VCaP (cell line): ENCODE data around the gene COL9A3.

Experiments used
- H3K27ac ChIP-seq: fragments of 450-650 bp; 2 replicates; pipeline ENCODE4 v1.5.1; 2017
- TF ChIP-seq, protein P1 (sequence below): fragments of 450-650 bp; conservative IDR thresholded peaks from 2 replicates; pipeline ENCODE4 v1.5.1; 2017; ENCODE audit warnings: mild to moderate bottlenecking, moderate library complexity

The COL9A3 gene

DNA sequence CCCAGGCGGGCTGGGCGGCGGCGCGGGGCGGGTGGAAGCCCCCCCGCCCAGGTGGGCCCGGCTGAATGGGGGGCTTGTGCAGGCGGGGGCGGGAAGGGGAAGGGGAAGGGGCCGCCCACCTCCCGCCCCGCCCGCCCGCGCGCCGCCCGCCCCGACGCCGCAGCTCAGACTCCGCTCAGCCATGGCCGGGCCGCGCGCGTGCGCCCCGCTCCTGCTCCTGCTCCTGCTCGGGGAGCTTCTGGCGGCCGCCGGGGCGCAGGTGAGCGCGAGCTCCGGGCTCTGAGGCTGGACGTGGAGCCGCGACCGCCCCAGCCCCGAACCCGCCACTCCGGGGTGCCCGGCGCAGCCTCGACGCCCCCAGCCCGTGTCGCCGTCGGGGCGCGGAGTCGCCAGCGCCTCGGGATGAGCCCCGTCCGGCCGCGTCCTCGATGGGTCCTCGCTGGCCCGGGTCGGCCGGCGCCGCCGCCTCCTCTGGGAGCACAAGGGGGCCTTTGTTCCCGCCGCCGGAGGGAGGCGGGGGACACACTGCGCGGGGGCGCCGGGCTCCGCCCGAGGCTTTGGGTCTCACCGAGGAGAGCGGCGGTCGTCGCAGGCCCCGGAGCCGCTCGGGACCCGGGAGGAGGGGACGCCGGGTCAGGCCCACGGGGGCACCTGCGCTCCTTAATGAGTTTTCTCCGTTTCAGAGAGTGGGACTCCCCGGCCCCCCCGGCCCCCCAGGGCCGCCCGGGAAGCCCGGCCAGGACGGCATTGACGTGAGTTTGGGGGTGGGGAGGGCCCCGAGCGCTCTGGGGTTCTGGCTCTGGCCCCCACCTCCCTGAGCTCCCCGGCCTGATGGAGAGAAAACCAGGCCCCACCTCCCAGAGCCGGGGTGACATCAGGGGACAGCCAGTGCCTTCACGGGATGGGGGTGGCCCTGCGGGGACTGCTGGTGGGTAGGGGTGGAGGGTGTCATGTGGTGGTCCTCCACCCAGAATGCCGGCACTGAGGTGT lies at the start of gene COL9A3:
TSS of gene COL9A3 (plus strand) at position 167 of the 990 bp plus-strand sequence. CDS start at position 182, 15 bp downstream.
- H3K27ac ChIP-seq: peak within 1 kb of the TSS; percentile 47; the same call in 1 of the 2 replicates

DNA sequence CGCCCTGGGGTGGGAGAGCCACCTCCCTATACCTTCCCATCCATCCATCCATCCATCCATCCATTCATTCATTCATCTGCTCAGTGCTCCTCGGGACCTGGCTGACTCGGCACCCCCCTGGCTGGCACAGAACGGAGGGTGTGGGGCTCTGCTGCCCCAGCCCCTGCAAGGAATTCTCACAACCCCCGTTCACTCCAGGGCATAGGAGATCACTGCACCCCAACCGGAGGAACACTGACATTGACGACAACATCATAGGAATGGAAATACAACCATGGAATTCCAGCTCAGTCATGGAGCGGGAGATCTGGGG lies 48.7 kb upstream of the COL9A3 start:
- H3K27ac ChIP-seq: no peak overlapping the region
- TF ChIP-seq, protein P1, sequence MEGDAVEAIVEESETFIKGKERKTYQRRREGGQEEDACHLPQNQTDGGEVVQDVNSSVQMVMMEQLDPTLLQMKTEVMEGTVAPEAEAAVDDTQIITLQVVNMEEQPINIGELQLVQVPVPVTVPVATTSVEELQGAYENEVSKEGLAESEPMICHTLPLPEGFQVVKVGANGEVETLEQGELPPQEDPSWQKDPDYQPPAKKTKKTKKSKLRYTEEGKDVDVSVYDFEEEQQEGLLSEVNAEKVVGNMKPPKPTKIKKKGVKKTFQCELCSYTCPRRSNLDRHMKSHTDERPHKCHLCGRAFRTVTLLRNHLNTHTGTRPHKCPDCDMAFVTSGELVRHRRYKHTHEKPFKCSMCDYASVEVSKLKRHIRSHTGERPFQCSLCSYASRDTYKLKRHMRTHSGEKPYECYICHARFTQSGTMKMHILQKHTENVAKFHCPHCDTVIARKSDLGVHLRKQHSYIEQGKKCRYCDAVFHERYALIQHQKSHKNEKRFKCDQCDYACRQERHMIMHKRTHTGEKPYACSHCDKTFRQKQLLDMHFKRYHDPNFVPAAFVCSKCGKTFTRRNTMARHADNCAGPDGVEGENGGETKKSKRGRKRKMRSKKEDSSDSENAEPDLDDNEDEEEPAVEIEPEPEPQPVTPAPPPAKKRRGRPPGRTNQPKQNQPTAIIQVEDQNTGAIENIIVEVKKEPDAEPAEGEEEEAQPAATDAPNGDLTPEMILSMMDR: no peak

More for the DNA sequence above, at the start of gene COL9A3:
- TF ChIP-seq, protein P1: no peak

DNA sequence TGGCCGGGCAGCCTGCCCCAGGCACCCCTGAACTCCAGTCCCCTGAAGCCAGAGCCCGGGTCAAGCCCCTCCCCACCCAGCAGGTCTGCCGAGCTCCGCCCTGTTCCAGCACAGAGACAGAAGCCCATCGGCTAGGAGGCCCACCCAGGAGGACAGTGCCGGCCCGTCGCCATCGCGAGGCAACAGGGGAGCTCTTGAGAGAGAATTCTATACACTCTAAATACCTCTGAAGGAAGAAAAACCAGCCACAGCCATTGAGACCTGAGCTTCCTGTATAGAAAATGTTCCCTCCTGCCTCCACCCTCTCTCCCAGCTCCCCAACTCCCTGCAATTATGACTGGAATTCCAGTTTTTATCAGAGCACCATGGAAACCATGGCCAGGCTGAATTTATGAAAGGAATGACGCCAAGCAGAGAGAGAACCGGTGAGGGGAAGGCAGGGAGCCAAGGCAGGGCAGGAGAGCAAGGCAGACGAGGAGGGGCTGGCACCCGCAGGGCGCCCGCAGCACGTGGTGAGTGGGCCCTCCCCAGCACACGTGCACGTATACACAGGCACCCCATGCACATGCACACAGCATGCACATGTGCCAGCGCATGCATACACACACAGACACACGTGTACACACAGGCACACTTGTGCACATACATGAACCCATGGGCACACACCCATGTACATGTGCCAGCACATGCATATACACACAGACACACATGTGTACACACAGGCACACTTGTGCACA lies 48.1 kb upstream of the COL9A3 start:
- TF ChIP-seq, protein P1: no peak
- H3K27ac ChIP-seq: no peak overlapping the region

DNA sequence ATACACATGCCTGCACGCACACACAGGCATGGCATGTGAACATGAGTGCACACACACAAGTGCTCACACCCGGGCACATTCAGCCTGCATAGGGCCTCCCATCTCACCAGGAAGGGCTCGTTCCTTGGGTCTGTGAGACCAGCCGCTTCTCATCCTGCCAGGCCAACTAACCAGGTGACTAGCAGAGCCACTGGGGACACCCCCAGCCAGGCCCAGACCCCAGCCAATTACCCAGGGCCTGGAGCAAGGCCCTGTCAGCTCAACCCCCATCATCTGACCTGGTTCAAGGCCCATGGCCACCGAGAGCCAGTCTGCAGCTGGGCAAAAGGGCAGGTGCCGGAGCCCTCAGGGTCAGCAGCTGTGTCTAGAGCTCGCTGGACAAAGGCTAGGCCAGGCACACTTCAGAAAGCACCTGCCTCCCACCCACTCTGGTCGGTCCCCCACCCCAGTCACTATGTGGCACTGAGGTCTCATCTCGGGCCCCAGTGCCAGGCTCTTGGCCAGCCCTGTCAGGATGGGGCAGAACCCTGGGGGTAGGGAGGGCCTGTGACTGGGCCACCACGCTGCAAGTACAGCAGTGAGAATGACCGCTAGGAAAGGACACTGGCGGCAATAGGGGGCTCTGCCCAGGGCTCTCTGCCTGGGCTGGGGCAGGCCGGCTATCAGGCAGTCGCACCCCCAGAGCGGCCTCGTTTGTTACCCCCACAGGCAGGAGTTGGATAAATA lies 47.3 kb upstream of the COL9A3 start:
- H3K27ac ChIP-seq: no peak overlapping the region
- TF ChIP-seq, protein P1: no peak

DNA sequence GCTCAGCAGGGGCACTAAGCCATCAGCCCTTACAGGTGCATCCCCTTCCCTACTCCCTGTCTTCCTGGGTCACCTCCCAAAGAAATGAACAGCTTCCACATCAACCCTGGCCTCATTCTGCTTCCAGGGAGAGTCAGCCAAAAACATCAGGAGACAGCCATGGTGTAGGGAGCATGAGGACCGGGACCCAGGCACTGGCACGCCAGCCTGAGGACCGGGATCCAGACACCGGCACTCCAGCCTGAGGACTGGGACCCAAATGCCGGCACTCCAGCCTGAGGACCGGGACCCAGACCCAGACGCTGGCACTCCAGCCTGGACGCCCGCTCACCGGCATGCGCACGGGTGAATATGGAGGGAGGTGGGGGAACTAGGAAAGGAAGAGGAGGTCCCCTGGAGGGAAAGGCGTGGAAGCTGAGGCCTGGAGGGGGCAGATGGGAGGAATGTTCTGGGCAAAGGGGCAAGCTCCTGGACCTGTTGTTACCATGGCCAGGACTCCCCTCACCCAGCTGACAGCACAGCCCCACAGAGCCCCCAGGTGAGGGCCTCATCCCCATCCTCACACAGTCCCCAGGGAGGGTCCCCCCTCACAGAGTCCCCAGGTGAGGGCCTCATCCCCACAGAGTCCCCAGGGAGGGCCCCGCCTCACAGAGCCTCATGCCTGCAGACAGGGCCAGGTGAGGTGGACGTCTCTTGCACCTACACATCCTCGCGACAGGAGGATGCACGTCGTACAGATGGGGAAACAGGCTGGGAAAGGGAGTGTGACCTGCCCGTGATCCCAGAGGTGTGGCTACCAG lies 46.5 kb upstream of the COL9A3 start:
- TF ChIP-seq, protein P1: no peak
- no peak overlapping the region for H3K27ac ChIP-seq

DNA sequence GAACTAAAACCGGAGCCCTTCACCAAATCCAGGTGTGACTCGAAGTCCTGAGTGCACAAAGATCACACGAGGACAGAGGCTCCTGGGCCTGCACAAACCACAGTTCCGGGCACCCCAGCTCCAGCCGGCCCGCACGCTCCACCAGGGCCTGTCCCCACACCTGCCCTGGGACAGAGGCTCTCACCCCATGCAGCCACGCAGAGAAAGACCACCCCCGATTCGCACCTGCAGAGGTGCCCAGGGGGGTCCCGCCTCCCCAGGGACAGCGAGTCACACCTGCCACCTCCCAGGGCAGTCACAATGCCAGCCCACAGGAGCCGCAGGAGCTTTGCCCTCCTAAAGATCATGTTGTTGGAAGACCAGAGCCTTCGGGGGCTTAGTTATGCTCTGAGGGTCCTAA lies 45.9 kb upstream of the COL9A3 start:
- no peak overlapping the region for H3K27ac ChIP-seq
- TF ChIP-seq, protein P1: no peak
